HG03103 (cell line): ENCODE measurements around the gene IAH1.

ENCODE experiments used
- ATAC-seq: cut with Tn5 transposase; IDR thresholded peaks from one replicate; pipeline ENCODE4 v1.9.1; 2021; ENCODE audit warnings: low read depth; ENCODE audit not compliant: unreplicated experiment

Gene IAH1

GRCh38 chr2:9525266-9525665 is 50.9 kb downstream of the IAH1 start:
- no peak for ATAC-seq

DNA sequence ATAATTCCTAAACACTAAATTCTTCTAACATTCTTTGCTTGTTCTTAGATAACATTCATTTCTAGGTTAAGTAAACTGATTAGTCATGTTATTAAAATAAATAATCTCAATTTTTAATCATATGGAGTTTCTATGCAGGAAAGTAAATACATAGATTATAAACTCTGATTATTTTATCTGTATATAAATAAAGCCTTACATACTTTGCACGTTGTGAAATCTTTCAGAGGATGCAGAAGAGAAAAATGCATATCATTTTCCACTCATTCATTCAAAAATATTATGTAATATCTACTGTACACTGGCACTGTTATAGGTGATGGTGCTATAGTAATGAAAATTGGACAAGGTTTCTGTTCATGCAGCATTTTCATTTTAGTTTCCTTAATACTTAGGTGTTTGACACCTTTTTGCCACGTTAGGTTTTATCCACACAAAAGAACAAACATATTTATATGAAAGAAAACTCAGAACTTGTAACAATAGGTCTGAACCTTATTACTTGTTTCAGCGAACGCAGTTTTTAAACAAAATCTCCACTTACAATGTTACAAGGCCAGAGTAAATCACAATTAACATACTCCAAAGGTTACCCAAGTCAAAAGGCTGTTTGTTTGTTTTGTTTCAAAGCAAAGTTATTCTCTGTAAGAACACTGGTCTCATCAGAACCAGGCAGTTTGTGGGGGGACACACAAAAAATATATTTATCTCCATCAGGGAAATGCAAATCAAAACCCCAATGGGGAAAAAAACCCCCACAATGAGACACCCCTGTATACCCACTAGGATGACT is 53.8 kb downstream of the IAH1 start:
- no peak for ATAC-seq

DNA sequence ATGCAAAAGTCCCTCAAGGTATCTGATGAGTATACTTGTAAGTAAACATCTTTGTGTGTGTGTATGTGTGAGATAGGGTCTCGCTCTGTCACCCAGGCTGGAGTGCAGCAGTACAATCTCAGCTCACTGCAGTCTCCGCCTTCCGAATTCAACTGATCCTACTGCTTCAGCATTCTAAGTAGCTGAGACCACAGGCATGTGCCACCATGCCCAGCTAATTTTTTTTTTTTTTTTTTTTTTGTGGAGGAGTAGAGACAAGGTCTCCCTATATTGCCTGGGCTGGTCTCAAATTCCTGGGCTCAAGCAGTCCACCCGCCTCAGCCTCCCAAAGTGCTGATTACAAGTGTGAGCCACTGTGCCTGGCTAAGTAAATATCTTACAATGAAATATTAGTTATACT is 58.1 kb downstream of the IAH1 start:
- no peak for ATAC-seq

DNA sequence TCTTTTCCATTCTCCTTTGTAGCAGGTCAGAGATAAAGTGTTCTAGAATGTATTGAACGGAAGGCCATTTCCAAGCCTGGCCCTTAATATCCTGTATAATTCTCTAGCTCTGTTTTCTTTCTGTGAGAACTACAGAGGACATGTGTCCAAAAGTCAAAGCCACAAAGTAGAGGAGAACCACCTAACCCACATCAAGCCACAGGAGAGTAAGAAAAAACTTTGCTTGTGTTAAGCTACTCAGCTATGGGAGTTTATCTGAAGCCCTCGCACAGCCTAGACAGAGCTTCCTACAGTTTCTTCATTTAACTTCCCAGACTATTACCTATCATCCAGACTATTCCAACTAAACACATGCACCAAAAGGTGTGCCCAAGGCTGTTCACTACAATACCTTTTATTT is 59.3 kb downstream of the IAH1 start:
- ATAC-seq, result no peak

- ATAC-seq, result no peak
Measured at GRCh38 chr2:9535177-9535576, 60.8 kb downstream of the IAH1 start.

GRCh38 chr2:9536504-9536903 is 62.2 kb downstream of the IAH1 start:
- ATAC-seq, result no peak

DNA sequence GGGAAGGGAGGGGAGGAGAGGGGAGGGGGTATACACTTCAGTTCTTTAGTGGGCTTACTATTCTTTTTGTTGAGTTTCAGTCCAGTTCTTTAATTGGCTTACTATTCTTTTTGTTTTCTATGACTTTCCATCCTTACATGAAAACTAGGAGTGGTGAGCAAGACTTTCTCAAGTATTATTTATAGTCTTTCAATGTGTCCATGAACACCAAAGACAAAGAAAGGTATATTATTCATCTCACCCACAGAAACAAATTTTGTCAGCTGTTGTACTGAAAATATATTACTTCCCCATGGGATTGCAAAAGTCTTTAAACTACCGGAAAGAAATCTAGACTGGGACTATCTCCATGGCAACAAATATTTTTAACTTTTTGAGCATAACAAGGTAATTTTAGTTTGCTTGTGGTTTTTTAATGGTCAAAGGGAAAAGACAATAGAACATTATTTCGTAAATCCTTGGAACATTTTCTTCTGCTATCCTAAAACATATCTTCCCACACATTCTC is 63.7 kb downstream of the IAH1 start:
- no peak for ATAC-seq
